Thyroid gland (tissue), 4 donors: ENCODE measurements around the gene KANSL2.

ENCODE experiments used
- CTCF ChIP-seq, 6 experiments: fragments of 200-600 bp in 3 of 6; fragments of 450-650 bp in 3 of 6; sonication (generic) in 3 of 6; IDR thresholded peaks; one replicate each; pipeline ENCODE4 v1.5.1; 2016 to 2019; ENCODE audit warnings: antibody characterized with exemption in 6 of 6, mild to moderate bottlenecking in 2 of 6, inconsistent platforms in 1 of 6, moderate library complexity in 1 of 6
- POLR2A ChIP-seq, 2 donors: fragments of 450-650 bp; IDR thresholded peaks; one replicate each; pipeline ENCODE4 v1.6.1; 2017; ENCODE audit warnings: antibody characterized with exemption in 2 of 2, mild to moderate bottlenecking in 2 of 2, moderate library complexity in 1 of 2

GRCh38 chr12:48690990-48691389, 9.0 kb upstream of the KANSL2 start:
- no peak for TF ChIP-seq CTCF (IDR thresholded peaks at IDR 0.05)
- no peak for TF ChIP-seq POLR2A (IDR thresholded peaks at IDR 0.05)
